GM21737 (cell line): ENCODE results near the gene ITK.

Source experiments
- ATAC-seq: cut with Tn5 transposase; IDR thresholded peaks from one replicate; pipeline ENCODE4 v1.9.1; 2021; ENCODE audit warnings: mild to moderate bottlenecking, moderate library complexity; ENCODE audit not compliant: unreplicated experiment

ITK gene

DNA sequence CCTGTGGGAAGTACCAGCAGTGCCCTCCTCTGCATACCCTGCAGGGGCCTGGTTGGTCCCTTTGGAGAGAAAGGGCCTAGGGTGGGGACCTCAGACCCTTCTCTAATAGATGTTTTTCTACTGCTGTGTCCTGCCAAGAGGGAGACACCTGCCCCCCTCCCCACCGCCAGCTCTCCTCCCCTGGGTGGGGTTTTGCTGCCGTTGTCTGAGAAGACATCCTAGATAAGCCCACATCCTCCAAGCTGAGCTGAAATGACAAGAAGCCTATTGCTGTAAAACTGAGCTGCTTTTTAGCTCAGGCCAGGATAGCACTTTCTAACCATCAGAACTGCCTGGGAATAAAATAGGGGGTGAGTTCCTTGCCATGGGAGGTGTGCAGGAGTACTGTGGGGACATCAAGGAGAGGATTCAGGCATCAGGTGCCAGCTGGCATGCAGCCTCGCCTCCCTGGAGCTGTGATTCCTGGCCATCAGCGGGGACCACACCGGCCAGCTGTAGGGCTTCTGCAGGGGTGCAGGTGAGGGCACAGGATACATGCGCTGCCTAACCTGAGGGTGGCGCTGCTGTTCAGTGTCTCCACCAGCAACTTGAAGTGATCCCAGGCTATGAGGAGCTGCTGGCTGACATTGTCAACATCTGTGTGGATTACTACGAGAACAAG lies 123.2 kb downstream of the ITK start:
- ATAC-seq, result no peak
